ENCODE data around the gene PSMG3.

Gene PSMG3

DNA sequence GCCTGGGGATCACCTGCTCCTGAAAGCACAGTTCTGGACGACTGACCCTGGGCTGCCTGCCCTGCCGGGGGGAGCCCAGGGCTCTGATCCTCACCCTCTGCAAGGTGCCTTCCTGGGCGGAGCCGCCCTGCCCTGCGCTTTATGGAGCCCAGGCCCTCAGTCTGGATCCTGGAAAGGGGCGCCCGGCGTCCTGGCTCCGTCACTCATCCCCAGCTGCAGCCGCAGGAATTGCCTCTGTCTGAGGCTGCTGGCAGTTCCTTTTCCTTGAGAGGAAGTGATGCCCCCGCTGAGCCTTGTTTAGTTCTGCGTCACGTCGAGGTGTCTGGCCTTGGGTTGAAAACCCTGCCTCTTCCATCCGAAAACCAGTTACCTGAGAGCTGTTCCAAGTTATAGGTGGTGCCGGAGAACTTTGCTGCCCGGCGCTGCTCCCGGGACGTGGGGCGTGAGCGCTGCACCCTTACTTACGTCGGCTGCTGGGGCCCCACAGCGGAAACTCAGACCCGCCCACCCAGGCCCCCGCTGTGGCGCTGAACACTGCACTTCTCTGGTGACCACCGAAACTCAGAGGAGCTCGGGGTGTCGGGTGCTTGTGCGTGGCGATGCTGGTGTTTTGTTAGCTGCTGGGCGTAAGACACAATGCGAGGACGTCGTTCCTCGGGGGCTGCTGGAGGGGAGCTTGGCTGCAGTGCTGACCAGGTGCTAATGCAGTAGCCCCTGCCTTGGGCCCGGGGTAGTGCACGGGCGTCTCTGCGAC lies 34.0 kb downstream of the PSMG3 start:
- TF ChIP-seq, protein P1, sequence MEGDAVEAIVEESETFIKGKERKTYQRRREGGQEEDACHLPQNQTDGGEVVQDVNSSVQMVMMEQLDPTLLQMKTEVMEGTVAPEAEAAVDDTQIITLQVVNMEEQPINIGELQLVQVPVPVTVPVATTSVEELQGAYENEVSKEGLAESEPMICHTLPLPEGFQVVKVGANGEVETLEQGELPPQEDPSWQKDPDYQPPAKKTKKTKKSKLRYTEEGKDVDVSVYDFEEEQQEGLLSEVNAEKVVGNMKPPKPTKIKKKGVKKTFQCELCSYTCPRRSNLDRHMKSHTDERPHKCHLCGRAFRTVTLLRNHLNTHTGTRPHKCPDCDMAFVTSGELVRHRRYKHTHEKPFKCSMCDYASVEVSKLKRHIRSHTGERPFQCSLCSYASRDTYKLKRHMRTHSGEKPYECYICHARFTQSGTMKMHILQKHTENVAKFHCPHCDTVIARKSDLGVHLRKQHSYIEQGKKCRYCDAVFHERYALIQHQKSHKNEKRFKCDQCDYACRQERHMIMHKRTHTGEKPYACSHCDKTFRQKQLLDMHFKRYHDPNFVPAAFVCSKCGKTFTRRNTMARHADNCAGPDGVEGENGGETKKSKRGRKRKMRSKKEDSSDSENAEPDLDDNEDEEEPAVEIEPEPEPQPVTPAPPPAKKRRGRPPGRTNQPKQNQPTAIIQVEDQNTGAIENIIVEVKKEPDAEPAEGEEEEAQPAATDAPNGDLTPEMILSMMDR (conservative IDR thresholded peaks at IDR 0.05; ENCODE audit: low read depth, low read length), result no peak

GRCh38 chr7:1535100-1535458 lies 34.8 kb downstream of the PSMG3 start:
- TF ChIP-seq, protein P1 (conservative IDR thresholded peaks at IDR 0.05; ENCODE audit: low read depth, low read length), result no peak
- no peak overlapping the region for H3K4me3 ChIP-seq (ENCODE audit: low read length)
- no peak for DNase-seq (ENCODE audit: low read depth)

More for the DNA sequence above, 34.0 kb downstream of the PSMG3 start:
- no peak for DNase-seq (ENCODE audit: low read depth)
- no peak overlapping the region for H3K4me3 ChIP-seq (ENCODE audit: low read length)

- H3K4me3 ChIP-seq (ENCODE audit: low read length), result no peak overlapping the region
- no peak for DNase-seq (ENCODE audit: low read depth)
- TF ChIP-seq, protein P1 (conservative IDR thresholded peaks at IDR 0.05; ENCODE audit: low read depth, low read length), result no peak
Measured at GRCh38 chr7:1534330-1535099, 35.3 kb downstream of the PSMG3 start.

DNA sequence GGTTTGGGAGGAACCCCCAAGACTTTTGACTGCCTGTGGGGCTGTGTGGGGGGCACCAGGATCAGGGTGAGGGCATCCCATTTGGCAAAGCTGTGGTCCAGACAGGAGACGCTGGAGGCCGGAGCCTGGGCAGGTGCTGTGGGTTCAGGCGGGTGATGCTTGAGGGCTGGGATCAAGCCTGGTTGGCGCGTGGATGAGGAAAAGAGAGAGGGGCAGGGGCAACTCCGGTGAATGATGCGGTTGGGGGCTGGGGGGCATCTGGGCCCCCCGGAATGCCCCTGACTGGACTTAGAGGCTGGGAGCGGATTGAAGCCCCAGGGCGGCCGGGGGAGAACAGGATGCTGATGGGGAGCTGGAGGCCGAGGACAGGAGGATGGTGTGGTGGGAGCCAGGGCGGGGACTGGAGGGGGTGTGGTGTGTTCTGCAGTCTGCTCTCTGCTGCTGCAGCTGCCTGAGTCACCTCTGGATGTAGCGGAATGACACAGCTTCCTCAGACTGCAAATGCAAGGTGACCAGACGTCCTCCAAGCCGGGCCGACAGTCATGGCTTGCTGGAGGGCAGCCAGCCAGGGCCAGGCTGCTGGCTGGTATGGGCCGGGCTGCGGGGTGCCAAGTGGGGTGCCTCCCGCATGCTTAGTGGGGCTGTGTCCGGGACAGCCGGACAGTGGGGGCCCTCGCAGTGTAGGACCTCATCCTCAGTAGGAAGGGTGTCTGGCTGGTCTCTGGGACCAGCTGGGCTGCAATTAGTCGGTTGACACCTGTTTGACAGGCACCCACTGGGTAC lies 36.1 kb downstream of the PSMG3 start:
- DNase-seq (ENCODE audit: low read depth), result peak; percentile 80
- peak overlapping the region; percentile 69 for H3K4me3 ChIP-seq (ENCODE audit: low read length)

GRCh38 chr7:1533255-1533546 lies 36.6 kb downstream of the PSMG3 start:
- DNase-seq (ENCODE audit: low read depth), result no peak
- peak overlapping the region; percentile 69 for H3K4me3 ChIP-seq (ENCODE audit: low read length)
- TF ChIP-seq, protein P1 (conservative IDR thresholded peaks at IDR 0.05; ENCODE audit: low read depth, low read length), result no peak

More for the DNA sequence above, 36.1 kb downstream of the PSMG3 start:
- TF ChIP-seq, protein P1 (conservative IDR thresholded peaks at IDR 0.05; ENCODE audit: low read depth, low read length), result no peak

DNA sequence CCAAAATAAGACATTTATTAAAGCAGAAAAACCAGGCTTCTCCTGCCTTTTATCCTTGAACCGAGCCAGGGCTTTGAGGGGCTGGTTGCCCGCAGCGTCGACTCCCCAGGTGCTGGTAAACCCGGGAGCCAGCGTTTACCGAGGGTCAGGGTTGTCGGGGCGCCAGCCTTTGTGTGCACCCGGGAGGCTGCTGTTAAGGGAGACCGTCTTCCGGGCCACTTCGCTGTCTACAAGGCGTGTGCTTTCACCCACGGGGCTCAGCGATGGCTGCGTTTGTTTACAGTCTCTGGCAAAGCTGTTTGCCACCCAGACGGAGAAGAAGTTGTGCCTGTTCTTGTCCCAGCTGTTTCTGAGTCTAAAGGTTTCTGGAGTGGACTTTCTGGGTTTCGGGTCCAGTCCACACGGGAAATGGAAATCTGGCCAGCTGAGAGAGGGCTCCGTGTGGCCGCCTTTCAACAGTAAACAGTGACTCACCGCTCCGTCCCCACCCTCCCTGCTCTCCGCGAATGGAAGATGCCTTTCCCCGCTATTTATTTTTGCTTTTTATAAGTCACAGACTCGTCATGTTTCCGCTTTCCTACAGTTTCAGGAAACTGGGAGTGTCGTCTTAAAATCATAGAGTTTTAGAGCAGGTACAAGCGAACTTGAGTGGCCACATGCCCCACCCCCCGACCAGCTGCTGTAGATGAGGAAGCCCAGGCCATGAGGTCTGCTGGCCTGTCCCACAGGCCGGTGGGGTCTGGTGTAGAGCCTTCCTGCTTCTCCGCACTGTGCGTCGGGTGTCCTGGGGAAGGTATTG lies 37.2 kb downstream of the PSMG3 start:
- TF ChIP-seq, protein P1 (conservative IDR thresholded peaks at IDR 0.05; ENCODE audit: low read depth, low read length), result no peak
- DNase-seq (ENCODE audit: low read depth), result no peak
- H3K4me3 ChIP-seq (ENCODE audit: low read length), result peak overlapping the region; percentile 69

All from retinal pigment epithelial cell (primary cell).